GM19099 (cell line): ENCODE results near the gene PCNX4.

Source experiments
- POLR2A ChIP-seq: IDR thresholded peaks from 3 replicates; pipeline ENCODE4 v1.6.1; 2011; ENCODE audit warnings: low read depth; ENCODE audit not compliant: insufficient read length; ENCODE audit errors: extremely low read depth

The PCNX4 gene

GRCh38 chr14:60094306-60094897 is 2.7 kb downstream of the PCNX4 start:
- TF ChIP-seq POLR2A, result no peak

GRCh38 chr14:60095231-60095630 is 3.5 kb downstream of the PCNX4 start:
- TF ChIP-seq POLR2A, result no peak

- no peak for TF ChIP-seq POLR2A
These were observed 4.2 kb downstream of the PCNX4 start for GRCh38 chr14:60095781-60096450.

DNA sequence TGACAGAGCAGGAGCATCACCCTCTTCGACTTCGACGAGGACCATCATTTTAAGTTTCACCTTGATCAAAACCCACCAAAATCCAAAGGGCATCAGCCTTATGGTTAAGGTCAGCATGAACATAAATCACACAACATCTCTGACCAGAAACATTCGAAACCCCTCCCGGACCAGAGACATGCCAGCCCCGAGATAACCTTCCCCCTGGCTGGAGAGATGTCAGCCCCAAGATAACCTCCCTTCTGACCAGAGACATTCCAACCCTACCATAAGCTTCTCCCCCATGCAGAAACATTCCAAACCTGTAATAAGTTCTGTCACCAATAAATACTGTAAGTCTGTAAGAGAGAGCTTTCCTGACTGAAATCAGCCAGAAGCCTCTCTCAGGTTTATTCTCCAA is 6.3 kb downstream of the PCNX4 start:
- no peak for TF ChIP-seq POLR2A

DNA sequence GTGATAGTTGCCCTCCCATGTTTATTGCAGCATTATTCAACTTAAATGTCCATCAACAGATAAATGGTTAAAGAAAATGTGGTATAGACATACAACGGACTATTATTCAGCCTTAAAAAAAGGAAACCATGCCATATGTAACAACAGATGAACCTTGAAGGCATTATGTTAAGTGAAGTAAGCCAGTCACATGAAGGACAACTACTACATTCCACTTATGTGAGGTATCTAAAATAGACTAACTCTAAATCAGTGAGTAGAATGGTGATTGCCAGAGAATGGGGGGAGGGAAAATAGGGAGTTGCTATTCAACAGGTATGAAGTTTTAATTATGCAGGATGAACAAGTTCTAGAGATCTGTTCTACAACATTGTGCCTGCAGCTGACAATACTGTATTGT is 10.1 kb downstream of the PCNX4 start:
- no peak for TF ChIP-seq POLR2A

- TF ChIP-seq POLR2A, result no peak
These were observed 10.7 kb downstream of the PCNX4 start for GRCh38 chr14:60102389-60102788.

DNA sequence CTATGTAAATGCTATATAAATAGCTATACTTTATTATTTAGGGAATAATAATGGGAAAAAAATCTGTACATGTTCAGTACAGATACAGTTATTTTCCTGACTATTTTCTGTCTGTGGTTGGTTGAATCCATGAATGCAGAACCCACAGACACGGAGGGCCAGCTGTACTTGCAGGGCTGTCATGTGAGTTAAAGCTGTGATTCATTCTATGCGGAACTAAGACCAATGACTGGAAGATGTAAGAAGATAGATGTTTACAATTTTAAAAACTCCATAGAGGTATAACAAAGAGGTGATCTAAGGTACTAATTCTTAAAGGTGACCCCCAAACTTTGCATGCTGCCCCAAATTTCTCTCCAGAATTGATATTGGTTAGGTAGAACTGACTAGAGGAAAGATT is 14.6 kb downstream of the PCNX4 start:
- no peak for TF ChIP-seq POLR2A

DNA sequence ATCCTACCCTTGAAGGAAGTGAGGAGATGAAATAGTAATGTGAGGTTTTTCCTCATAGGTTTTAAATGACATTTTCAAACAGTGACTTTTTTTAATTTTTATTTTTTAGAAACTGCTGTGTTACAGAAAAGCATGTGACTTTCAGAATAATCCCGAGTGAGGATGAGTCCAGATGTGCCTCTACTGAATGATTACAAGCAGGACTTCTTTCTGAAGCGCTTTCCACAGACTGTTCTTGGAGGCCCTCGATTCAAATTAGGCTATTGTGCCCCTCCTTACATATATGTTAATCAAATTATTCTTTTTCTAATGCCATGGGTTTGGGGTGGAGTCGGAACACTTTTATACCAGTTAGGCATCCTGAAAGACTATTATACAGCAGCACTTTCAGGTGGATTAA is 15.8 kb downstream of the PCNX4 start:
- TF ChIP-seq POLR2A, result no peak

DNA sequence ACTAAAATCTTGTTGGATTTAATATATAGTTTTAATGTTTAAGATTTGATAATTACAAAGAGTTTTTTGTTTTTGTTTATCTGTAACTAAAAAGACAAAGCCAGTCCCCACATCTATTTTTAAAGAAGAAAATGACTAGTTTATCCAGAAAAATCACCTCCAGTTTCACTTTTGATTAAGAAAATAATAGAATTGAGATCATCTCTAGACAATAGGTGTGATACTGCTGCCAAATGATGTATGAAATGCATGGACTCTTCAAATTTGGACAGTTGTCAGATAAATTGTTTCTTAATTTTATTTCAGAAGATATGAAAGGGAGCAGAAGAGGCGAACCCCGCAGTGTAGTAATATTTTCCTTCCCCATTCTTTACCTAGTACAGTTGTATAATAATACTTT is 20.0 kb downstream of the PCNX4 start:
- no peak for TF ChIP-seq POLR2A

DNA sequence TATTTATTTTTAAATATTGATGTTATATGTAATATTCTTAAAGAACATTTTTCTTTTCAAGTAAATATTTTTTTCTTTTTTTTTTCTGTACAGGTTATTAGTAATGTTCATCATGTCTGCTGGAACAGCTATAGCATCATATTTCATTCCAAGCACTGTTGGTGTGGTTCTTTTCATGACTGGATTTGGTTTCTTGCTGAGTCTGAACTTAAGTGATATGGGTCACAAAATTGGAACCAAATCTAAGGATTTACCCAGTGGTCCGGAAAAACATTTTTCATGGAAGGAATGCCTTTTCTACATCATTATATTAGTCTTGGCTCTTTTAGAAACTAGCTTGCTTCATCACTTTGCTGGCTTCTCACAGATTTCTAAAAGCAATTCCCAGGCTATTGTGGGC is 23.2 kb downstream of the PCNX4 start:
- TF ChIP-seq POLR2A, result no peak

DNA sequence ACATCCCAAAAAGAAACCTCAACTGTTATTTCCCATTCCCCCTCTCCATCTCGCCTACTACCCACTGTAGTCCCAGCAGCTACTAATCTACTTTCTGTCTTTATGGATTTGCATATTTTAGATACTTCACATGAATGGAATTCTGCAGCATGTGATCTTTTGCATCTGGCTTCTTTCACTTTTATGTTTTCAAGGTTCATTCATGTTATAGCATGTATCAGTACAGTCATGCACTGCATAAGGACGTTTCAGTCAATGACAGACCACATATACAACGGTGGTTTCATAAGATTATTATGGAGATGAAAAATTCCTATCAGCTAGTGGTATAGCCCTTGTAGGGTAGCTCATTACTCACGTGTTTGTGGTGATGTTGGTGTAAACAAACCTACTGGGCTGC is 24.5 kb downstream of the PCNX4 start:
- no peak for TF ChIP-seq POLR2A

DNA sequence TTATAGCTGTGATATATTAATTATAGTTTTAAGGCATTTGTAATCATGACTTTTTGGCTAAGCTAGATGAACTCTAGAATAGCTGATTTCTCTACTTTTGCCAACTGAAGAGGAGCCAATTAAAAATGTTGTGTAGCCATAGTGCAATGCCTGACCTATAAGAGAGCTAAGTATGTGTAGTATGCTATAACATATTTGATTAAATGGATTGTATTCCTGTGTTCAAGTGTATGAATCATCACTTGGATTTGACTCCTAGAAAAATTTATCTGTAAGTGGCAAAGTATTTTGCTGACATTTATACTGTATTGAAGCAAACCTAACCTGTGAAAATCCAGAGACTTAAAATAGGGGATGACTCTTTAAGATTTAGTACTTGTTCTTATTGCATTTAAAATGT is 34.2 kb downstream of the PCNX4 start:
- no peak for TF ChIP-seq POLR2A

DNA sequence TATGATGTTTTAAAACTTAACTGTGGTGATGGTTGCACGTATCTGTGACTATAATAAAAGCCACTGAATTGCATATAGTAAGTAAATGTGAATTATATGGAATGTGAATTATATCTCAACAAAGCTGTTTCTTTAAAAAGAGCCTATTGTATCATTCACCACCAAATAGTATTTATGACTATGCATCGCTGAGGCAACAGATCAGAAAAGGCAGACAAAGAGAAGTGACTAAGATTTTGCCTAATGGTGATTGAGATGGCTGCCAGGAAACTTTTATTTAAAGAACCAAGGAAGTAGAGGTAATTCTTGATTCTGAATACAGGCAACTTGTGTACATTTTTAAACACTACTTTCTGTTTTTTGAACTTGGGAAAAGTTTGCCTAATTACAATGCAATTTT is 41.8 kb downstream of the PCNX4 start:
- TF ChIP-seq POLR2A, result no peak

DNA sequence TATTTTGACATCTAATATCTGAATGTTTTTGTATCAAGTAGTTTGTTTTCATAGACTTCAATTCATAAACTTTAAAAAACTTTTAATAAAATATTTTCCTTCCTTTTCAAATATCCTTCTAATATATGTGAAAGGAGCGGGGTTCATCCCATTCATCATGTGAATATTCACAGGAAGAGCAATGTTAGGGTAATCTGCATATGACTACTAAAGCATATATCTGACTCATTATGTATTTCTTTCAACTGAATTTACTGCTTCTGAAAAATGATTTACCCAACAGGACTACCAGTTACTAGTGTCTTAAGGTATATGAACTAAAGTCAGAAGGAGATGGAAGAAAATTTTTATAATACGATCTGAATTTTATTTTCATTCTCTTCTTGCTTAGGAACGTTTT is 43.0 kb downstream of the PCNX4 start:
- TF ChIP-seq POLR2A, result no peak

GRCh38 chr14:60151715-60152114 is 60.0 kb downstream of the PCNX4 start:
- no peak for TF ChIP-seq POLR2A

DNA sequence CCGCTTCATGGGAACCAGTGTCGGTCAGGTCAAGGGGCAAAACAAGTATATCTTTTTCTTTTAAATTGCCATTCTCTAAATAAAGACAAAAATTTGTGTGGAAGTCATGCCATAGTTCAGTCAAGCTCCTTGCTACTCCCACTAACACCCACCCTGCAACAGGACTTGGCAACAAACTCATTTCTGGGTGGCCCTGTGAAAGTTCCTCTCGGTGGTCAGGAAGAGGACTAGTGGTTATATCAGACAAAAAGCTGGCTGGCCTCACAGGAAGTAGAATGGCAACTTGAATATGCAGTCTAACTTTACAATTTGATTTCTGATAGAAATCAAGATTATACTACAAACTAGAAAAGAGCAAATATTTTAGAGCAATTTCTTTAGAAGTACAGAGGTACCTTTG is 62.3 kb downstream of the PCNX4 start:
- no peak for TF ChIP-seq POLR2A

DNA sequence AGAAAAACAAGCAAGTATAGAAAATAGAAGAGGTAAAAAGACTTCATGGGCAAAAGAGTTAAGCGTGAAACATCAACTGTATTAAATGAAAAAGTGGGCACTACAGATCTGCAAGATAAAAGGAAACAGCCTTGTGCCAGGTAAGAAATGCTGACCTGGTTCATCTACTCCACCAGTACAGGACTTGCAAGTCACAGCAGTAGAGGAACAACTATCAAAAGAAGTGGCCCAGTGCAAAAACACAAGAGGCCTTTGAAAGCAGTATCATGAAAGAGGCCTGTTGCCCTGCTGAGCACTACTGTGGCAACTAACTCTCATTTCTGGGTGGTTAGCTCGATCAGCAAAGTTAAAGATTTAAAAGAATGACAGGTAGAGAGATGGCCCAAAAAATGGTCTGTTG is 62.9 kb downstream of the PCNX4 start:
- no peak for TF ChIP-seq POLR2A
